KG1 (cell line): ENCODE measurements around the gene TBC1D19.

ENCODE experiments used
- DNase-seq: peaks from one replicate; lab custom pipeline; 2025; lab: John Stamatoyannopoulos, UW

TBC1D19 gene

GRCh38 chr4:26782830-26783202, 198.9 kb downstream of the TBC1D19 start:
- DNase-seq = no peak

- no peak for DNase-seq
Observed at GRCh38 chr4:26784207-26784865, 200.5 kb downstream of the TBC1D19 start.

- DNase-seq = no peak
Observed at GRCh38 chr4:26785312-26785711, 201.4 kb downstream of the TBC1D19 start.

DNA sequence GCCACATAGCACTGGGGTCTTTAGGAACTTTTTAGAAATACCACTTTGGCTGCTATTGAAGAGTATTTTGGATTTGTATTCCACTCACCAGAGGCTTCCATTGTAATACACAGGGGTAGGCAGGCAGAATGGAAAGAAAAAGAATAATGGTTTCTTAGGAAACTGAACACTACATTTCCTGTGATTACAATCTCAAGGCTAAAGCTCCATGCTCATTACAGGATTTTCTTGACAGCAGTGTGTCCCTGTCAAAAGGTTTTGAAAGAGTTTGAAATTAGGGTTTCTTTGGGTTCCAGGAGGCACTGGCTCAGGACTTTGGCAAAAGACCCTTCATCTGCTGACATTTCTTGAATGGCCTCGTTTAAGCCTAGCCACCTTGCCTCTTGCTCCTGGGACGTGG, 201.9 kb downstream of the TBC1D19 start:
- no peak for DNase-seq

- no peak for DNase-seq
Observed at GRCh38 chr4:26786916-26787315, 203.0 kb downstream of the TBC1D19 start.

- no peak for DNase-seq
Observed at GRCh38 chr4:26787461-26788340, 203.8 kb downstream of the TBC1D19 start.

- DNase-seq = no peak
Observed at GRCh38 chr4:26788341-26788733, 204.5 kb downstream of the TBC1D19 start.

- DNase-seq = no peak
Observed at GRCh38 chr4:26789208-26789607, 205.3 kb downstream of the TBC1D19 start.

GRCh38 chr4:26791346-26791745, 207.5 kb downstream of the TBC1D19 start:
- no peak for DNase-seq

GRCh38 chr4:26792639-26793038, 208.8 kb downstream of the TBC1D19 start:
- DNase-seq = no peak

GRCh38 chr4:26793735-26794134, 209.9 kb downstream of the TBC1D19 start:
- no peak for DNase-seq

DNA sequence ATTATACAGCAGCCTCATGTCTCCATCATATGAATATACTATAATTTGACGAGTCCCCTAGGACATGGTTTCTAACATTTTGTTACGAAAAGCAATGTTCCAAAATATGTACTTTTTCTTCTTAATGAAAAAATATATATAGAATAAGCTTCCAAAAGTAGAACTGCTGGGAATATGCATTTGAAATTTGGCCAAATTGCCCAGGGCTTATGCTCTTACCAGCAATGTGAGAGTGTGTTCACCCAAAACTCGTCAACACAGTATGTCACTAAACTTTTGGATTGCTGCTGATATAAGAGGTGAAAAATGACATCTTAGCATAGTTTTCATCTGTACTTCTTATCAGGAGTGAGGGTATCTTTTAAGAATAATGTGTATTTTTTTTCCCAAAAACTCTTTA, 212.2 kb downstream of the TBC1D19 start:
- no peak for DNase-seq

DNA sequence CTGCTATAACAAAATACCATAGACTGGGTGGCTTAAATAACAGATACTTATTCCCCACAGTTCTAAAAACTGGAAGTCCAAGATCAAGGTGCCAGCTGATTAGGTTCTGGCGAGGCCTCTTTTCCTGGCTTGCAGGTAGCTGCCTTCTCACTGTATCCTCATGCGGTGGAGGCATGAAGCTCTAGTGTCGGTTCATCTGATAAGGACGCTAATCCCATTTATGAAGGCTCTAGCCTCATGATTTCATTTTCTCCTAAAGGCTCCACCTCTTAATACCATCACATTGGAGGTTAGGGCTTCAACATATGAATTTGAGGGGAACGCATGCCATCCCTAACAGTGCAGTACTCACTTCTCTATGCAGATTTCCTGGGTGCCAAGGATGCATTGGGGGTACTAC, 218.9 kb downstream of the TBC1D19 start:
- no peak for DNase-seq

DNA sequence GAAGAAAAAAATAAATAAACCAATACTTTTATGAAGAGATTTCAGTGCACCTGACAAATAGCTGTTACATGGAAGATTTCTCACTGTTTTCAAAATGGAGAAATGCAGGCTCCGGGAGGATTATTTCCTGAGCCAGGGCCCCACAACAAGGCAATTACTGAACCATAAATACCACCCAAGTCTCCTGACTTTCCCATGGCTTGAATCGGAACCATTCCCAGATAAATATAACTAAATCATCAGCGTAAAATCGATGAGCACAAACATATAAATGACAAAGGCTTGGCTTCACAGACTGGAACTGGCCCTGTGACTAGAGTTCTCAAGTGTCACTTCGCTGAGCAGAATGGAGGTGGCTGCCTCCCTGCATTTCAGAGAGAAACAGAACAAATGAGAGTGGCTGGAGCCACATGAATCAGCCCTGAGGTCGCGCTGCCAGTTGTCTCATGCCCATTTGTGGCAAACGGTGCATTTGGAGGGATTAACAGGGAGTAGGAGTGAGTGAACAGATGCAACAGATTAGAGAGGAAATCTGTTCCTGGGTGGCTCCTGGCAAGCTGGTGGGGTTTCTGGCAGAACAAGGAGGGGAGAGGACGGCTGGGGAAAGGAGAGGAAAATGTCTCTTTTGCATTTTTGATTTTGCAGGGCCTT, 219.5 kb downstream of the TBC1D19 start:
- DNase-seq = no peak

- DNase-seq = no peak
Observed at GRCh38 chr4:26804451-26804850, 220.6 kb downstream of the TBC1D19 start.

- DNase-seq = no peak
Observed at GRCh38 chr4:26804925-26805324, 221.0 kb downstream of the TBC1D19 start.
